SKM-1 treated with dmso at 0.1 percent for 144 hours (cell line): Measurements from ENCODE around the gene GNAO1.

ENCODE experiments used
- DNase-seq: peaks from one replicate; lab custom pipeline; 2025; ENCODE audit not compliant: unreplicated experiment; lab: John Stamatoyannopoulos, UW

GNAO1 gene

DNA sequence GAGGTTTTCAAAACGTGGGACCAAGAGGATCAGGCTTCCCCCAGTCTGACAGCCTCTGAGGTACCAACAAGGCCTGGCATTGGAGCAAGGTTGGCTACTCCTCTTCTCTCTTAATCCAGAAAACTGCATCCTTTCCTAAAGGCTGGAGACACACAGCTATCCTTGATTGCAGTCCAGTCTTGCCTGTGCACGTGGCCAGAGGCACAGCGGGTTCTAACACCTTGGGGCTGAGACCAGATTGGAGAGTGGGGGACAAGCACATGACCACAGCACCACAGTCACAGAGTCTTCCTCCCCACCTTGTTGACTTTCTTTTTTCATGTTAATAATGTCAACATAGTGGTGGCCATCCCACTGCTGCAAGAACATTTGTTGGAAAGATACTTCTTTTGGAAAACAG is 46.9 kb downstream of the GNAO1 start:
- no peak for DNase-seq

DNA sequence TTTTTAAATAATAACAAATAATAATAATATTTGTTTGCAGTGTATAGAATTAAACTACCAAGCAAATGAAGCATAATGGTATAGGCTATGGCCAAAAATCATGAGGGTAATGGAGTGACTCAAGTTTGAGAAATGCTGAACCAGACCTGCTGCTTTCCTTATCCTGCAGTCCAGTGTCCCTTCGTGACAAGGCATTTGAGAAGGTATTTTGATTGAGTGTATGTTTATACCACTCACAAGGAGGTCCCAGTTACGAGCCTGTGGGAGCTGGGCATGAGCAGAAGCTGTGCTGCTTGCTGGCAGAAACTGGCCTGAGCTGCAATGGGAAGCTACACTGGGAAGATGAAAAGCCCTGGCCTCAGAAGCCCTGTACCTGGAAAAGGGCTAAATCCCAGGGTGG is 50.3 kb downstream of the GNAO1 start:
- DNase-seq, result no peak

DNA sequence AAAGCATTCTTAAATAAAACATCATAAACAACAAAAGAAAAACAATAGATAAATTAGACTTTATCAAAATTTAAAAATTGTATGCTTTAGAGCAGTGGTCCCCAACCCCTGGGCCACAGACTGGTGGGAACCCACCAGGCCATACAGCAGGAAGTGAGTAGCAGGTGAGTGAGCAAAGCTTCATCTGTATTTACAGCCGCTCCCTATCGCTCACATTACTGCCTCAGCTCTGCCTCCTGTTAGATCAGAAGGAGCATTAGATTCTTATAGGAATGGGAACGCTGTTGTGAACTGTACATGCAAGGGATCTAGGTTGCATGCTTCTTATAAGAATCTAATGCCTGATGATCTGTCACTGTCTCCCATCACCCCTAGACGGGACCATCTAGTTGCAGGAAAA is 51.5 kb downstream of the GNAO1 start:
- DNase-seq, result no peak

DNA sequence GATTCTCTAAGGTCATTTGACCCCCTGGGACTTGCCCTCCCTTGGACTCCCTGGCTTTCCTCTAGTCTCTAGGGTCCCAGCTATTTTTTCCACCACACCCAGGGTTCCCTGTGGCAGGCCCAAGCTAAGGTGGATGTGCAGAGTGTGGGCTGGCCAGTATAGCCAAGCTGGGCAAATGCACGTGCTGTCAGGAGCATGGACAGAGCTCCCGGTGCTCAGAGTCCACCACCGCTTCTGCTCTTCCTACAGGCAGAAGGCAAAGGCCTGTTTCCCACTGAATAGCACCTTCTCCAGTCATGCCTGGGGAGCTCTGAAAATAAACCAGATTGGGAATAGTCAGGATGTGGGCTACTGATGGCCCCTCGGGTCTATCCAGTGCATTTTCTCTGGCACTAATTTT is 53.3 kb downstream of the GNAO1 start:
- DNase-seq, result no peak

DNA sequence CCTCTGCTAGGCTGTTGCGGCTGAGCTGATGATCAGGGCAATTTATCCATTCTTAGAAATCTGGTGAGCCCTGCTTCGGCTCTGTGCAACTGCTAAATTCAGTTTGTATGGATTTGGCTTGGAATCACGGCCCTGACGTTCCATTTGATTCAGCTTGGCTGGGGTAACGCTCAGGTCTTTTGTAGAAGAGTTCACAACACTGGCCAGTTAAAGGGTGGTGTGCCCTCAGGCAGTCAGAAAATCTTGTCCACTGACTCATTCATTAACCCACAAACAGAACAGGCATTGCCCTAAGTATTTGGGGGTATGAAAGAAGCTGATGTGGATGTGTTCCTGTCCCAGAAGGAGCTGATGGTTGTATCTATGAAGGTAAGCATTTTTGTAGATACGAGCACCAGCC is 53.9 kb downstream of the GNAO1 start:
- DNase-seq, result no peak

DNA sequence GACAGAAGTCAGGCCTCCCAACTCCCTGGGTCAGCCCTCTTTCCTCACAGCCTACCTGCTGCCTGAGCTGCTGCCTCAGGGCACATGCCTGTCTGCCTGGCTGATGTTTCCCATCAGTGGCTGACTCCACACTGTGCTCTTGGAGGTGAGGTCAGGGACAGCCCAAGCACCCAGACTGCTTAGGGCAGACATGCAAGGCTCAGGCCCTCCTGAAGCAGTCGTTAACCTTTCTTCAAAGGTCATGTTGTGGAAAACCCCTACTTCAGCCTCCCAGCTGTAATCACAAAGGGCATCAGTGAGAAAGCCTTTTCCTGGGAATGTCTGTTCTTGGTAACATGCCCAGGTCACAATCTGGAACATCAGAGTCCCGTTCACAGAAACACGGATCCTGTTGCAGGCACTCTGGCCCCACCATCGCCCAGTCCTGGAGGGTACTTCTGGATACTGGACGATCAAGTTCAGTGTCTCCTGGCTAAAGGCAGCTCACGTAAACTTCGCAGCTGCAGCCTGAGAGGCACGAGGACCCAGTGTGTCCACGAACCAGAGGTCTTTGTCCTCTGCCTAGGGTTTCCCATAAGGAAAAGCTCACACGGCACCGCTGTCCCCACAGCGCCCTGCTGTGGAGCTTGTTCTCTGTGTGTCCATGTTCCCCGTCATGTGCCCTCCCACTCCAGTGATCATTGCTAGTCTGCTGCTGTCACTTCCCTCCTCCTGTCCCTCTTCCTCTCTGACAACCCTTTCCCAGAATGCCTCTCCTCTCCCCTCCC is 54.9 kb downstream of the GNAO1 start:
- no peak for DNase-seq

DNA sequence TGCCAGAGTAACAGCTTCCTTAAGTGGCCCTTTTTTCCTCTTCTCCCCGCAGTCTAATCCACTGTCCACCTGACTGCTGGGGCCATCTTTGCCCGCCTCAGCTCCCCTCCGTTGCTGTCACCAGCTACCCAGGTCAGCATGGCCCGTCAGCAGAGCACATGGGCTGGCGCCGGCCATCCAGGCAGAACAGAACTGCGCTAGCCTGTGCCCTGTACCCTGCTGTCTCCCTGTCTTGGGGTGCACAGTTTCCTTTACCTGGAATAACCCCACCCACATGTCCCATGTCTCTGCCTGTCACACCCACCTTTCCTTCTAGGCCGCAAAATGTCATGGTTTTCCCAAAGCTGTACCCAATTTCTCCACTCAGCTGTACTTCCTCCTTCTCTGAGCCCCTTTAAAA is 55.7 kb downstream of the GNAO1 start:
- DNase-seq, result no peak

DNA sequence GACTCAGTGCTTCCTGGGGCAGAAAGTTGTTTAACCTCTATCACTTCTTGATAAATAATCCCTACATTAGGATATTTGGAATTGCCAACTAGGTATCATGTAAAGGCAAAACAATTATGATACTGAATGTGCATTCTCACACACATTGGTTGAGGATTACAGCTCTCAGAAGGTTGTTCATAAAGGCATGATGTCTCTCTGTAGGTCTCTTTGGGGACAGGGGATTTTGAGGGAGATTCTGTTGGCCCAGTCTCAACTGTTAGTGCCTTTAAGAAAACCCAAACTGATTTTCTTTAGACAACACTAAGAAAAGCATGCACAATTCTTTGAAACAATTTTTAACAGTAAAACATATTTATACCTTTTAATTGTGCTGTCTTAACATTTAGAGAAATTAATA is 56.5 kb downstream of the GNAO1 start:
- DNase-seq, result no peak

DNA sequence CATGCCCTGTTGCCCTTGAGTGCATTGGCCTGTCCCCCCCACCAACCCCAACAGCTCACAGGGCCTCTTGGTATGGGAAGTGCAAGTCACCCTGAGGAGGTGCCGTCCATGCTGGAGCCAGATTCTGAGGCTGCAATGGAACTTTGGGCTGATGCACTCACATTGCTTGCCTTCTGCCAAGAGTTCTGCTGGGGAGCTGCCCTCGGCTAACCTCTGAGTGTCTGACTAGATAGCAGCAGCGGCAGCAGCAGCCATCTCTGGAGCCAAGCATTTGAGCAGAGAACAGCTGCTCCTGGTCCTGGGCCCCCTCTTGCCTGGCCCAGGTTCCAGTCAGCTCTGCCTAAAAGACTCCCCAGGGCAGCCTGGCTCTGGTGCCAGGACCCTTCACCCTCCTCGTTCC is 61.5 kb downstream of the GNAO1 start:
- no peak for DNase-seq

DNA sequence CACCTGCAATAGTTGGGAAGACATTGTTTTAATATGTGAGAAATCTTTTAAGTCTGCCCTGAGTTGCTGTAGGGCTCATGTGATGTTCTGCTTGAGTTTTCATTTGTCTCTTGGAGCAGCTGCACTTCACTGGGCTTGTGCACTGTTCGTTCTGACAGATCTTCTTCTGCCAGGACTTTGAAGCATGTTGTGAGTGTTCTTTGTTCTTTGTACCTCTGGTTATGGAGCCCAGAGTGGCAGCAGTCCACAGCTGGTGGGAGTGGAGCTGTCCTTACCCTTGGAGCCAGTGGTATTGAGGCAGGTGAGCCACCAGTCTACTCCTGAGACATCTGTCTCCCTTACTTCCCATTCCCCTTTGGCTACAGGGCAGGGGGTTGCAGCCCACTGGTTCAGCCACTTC is 64.6 kb downstream of the GNAO1 start:
- no peak for DNase-seq

DNA sequence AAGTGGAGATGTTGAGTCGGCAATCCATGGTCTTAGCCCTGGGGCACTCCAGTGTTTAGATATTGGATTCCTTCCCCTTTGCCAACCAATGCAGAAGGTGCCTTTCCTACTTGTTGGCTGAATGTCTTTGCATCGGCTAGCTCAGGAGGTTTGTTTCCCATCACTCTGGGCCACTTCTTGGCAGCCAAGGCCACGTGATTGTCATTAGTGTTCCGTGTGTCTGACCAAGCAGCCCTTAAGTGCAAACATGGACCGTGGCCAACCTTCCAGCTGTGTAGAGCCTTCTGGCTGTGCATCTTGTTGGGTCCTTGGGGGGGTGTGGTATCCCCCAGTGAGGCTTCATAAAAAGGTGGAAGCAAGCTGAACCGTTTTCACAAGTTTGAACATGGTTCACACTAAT is 66.0 kb downstream of the GNAO1 start:
- DNase-seq, result no peak

DNA sequence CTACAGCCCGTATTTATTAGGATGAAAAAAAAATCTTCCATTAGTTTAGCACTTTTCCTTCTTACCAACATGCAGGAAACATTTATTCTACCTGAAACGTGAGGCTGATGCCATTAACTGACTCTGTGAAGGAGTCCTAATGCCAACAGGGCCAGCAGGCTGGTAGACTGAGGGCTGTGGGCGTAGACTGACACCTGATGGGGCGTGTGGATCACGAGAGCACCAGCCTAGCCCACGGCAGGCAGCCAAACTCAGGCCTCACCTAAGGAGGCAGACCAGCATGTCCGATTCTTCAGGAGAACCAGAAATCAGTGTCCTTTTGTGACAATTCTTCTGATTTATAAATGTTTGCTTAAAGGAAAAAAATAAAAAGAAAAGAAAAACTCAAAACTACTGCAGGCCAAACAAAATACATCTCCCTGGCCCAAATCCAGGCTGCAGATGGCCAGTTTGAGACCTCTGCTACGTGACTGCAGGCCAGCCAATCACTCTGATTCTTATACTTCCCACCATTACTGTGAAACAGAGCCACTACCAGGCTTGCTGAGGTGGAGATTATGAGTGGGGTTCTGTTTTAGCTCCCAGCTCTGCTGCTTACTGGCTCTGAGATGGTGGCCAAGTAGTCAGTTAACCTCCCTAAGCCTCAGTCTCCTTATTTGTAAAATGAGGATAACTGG is 66.5 kb downstream of the GNAO1 start:
- no peak for DNase-seq

DNA sequence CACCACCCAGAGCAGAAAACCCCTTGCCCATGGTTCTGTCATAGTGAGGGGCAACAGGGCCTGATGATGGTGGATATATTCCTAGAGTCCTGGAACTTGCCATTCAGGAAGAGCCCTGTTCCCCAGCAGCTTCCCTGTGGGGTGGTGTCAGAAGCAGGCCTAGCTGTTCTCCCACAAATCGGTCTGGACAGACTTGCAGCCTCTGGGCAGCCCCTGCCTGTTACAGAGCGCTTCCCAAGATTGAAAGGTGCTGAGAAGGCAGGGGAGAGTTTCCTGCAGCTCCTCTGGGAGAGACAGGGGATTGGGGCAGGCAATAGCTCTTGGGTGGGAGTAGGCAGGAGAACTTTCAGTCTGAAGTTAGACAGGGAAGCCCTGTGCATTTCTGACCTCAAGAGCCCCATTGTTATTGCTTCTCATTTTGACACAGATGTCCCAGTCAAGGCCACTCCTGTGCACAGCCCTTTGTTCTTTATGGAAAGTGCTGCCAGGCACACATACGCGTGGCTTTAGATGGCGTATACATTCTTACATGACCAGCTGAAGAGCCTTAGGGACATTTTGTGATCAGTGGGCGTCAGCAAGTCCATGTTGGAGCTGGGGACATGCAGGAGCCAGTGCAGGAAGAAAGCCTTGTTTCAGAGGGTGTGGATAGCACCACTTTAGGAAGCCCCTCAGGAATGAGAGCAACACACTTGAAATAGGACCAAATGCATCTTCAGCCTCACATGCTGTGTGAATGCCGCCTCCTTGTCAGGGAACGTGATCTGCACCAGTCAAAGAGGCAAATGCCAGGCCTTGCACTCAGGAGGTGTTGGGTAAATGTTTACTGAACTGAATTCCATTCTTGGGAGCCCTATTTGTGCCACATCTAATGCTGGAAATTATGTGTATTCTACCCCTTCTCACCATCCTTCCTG is 67.5 kb downstream of the GNAO1 start:
- no peak for DNase-seq

DNA sequence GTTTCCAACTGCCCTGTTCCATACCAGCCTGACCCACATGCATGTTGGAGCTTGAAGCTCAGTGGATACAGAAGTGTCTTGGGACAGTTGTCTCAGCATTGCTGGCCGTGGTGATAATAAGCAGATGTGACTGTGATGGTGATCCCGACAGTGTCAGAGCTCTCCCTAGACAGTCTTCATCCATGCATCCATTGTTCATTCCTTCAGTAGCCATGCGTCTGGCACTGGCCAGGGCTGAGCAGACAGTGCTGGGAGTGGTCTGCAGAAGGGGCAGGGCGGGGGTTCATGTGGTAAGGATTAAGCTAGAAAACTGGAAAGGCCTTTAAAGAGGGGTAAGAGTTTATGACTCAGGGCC is 68.1 kb downstream of the GNAO1 start:
- DNase-seq, result no peak

DNA sequence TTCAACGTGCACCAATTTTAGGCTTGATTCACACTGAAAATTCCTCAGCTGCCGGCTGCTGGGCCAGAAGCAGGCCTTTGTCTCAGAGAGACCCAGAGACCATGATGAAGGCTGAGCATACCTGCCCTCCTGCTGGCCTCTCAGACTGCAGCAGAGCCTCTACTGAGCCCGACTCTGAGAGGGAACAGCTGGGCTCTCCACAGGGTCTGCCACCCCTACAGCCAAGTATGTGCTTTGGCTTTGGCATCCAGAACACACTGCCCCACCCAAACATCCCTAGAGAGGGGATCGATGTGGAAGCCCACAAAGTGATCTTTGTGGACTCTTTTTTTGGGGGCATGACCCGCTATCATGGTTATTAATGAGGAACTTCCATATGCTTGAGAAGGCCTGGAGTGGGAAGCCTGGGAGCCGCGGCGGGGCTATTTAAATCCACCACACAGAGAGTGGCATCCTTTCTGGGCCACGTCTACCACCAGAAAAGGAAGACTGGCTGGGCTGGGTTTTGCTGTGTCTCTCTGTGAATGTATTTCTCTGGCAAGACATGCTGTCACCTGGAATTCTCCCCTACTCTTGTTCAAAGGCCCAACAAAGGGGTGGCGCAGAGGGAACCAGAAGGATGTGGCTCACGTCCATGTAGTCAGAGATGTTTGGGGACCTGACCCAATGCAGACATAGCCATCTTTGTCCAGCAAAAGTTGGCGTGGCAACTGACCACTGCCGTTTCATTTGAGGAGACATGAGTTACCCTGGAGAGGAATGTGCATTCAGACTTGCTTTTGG is 69.3 kb downstream of the GNAO1 start:
- no peak for DNase-seq

DNA sequence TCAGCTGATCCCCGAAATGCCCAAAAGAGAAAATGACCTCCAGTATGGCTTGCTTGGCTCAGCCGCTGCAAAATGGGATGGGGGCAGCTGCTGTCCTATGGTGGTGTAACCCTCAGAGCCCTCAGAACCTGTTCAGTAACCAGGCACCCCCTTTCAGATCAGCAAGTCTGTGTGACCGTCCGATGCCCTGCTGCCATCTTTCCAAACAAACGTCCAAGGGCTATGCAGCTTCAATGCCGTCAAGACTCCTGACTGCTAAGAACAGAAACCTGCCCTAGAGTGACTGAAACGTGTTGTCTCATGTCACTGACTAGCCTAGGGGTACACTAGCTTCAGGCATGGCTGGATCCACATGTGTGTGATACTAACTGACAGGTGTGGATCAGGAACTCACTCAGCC is 70.4 kb downstream of the GNAO1 start:
- no peak for DNase-seq

DNA sequence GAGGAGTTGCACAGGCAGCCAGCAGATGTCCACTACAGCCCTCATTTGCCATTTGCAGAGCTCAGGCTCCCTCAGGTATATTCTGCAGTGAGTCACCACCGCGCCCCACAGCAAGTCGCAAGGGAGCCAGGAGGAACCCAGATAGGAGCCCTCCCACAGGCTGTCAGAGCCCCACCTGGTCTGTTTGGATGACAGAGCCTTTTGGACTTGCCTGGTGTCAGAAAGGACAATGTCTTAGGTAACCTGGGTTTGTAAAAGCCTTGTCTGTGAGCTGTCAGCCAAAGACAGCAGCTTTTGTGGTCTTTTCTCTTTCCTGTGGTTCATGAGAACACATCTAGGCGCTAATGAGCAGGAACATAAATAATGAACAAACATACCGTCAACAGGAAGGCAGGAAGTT is 70.9 kb downstream of the GNAO1 start:
- DNase-seq, result no peak

DNA sequence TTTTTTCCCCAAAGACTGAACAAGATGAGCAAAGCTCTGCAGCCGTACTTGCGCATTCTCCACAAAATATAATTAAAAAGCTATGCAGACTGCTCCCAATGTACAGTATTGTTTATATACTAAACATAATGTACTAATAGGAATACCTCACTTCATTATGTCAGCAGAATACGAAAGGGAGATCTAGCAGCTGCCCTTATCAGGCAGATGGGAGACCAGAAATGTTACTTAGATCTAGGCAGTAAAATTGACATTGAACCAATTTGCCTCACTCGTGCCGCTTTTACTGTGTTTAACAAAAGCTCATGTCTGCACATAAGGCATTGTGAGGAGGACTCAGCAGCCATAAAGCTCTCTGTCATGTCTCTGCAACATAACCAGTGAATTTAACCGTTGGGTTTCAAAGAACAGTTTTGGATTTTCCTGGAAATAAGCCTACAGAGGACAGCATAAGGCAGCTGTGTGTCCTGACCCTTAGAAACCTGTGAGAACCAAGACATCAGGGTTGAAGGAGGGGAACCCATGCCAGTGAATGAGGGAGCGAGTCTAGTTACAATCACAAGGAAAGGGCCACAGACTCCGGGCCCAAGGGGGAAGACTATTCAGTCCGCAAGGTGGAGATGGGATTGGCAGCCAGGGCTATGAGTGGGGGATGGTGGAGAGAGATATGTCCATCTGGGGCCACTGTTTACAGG is 71.4 kb downstream of the GNAO1 start:
- DNase-seq, result no peak

DNA sequence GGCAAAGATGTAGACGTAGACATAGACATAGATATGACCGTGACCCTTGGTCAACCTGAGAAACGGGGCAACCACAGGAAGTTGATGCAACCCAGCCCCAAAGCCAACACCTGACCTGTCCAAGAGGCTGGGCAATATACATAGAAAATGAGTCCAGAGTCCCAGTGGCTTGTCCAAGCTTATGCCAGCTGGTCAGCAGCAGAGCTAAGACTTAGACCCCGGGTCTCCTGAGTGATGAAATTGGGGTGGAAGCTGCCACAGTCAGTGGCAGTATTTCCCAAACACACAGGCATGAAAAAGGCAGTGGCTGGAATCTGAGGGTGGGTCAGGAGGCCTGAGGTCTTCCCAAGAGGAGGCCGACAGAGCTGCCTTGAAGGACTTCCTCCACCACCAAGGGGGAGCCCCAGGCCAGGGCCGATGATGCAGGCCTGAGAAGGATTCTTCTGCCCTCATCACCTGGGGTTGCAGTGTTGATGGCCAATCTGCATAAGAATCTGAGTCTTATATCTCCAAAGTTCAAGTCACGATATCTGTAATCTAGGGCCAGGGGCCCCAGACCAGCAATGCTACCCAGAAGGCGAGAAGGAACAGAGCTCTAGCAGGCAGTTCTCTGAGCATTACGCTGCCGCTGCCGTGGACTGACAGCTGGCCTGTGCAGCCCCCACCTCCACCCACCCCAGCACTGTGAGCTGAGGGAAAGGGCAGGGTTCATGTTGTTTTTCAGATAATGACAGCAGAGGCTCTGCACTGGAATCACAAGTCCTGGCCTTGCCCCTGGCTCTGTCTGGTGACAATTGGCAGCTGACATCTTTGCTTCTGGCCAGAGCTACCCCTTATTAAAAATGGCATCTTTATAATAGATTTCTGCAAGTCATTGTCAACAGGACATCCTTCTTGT is 72.7 kb downstream of the GNAO1 start:
- no peak for DNase-seq

DNA sequence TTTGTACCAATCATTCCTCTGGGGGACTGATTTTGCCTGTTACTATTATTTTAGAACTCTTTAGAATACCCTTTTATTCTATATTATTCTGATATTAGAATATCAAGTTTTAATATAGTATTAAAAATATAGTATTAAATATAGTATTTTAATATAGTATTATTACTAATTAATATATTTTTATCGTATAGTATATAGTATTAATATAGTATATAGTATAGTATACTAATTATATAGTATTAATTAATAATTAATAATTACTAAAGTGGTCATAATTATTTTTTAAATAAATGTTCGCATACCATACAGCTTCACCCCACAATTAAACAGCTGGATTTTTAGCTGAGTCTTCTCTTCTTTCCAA is 73.3 kb downstream of the GNAO1 start:
- DNase-seq, result no peak
